ENCODE data around the gene PRSS22.
A peak's percentile ranks its signal among the peaks of the same experiment; 100 is the strongest.

The PRSS22 gene

GRCh38 chr16:2857451-2858244 lies at the start of gene PRSS22:
Gene PRSS22 (minus strand): TSS chr16:2858170. CDS start chr16:2858104, 66 bp downstream.
- no peak for DNase-seq

- DNase-seq, result peak; percentile 48
Observed at GRCh38 chr16:2907084-2907753, 49.2 kb upstream of the PRSS22 start.

GRCh38 chr16:2905988-2906387 lies 48.0 kb upstream of the PRSS22 start:
- no peak for DNase-seq

GRCh38 chr16:2905241-2905987 lies 47.4 kb upstream of the PRSS22 start:
- DNase-seq, result peak; percentile 94

- peak; percentile 24 for DNase-seq
Observed at GRCh38 chr16:2904922-2905240, 46.9 kb upstream of the PRSS22 start.

GRCh38 chr16:2904100-2904921 lies 46.3 kb upstream of the PRSS22 start:
- DNase-seq, result peak; percentile 81

GRCh38 chr16:2902337-2903130 lies 44.6 kb upstream of the PRSS22 start:
- no peak for DNase-seq

GRCh38 chr16:2900526-2901075 lies 42.6 kb upstream of the PRSS22 start:
- no peak for DNase-seq

GRCh38 chr16:2899564-2900072 lies 41.6 kb upstream of the PRSS22 start:
- DNase-seq, result no peak

- no peak for DNase-seq
Observed at GRCh38 chr16:2898831-2899563, 41.0 kb upstream of the PRSS22 start.

- DNase-seq, result no peak
Observed at GRCh38 chr16:2897110-2897509, 39.1 kb upstream of the PRSS22 start.

- DNase-seq, result no peak
Observed at GRCh38 chr16:2896480-2897010, 38.6 kb upstream of the PRSS22 start.

- no peak for DNase-seq
Observed at GRCh38 chr16:2895813-2896212, 37.8 kb upstream of the PRSS22 start.

- no peak for DNase-seq
Observed at GRCh38 chr16:2894231-2894630, 36.3 kb upstream of the PRSS22 start.

- no peak for DNase-seq
Observed at GRCh38 chr16:2884041-2884451, 26.1 kb upstream of the PRSS22 start.

GRCh38 chr16:2883458-2883908 lies 25.5 kb upstream of the PRSS22 start:
- no peak for DNase-seq

- DNase-seq, result peak; percentile 100
Observed at GRCh38 chr16:2882650-2883457, 24.9 kb upstream of the PRSS22 start, which contains the start of gene FLYWCH2. Gene FLYWCH2 (plus strand): TSS chr16:2883215. CDS start chr16:2896450, 13,235 bp downstream.

GRCh38 chr16:2881783-2882649 lies 24.0 kb upstream of the PRSS22 start:
- peak; percentile 47 for DNase-seq

All from activated naive CD4-positive, alpha-beta T cell treated with Interleukin-2 at 50 U/mL for 16 hours (primary cell).